K562 (cell line): ENCODE measurements around the gene RESP18. TPM values are rescaled to one million over a fixed set of nuclear protein-coding genes. Genes with fewer than 3 reads are reported as not detected.

Source experiments
- ATF1 ChIP-seq, 2 experiments: fragments of 450-650 bp in 1 of 2; IDR thresholded peaks; 2 replicates each; pipeline ENCODE4 v1.6.1; 2016; ENCODE audit warnings: missing compliant biosample characterization in 1 of 2, missing genetic modification characterization in 1 of 2
- ATF3 ChIP-seq, 2 experiments: fragments of 450-650 bp in 1 of 2; sonication (generic) in 1 of 2; formaldehyde crosslinking in 1 of 2; IDR thresholded peaks in 1 of 2; conservative IDR thresholded peaks in 1 of 2; 2 replicates each; pipeline versions ENCODE4 v1.6.1 to v1.8.1; 2016 to 2023; ENCODE audit warnings: mild to moderate bottlenecking in 2 of 2, moderate library complexity in 2 of 2, inconsistent platforms in 1 of 2, missing genetic modification reagents in 1 of 2
- C11orf30 ChIP-seq: fragments of 450-650 bp; IDR thresholded peaks from 2 replicates; pipeline ENCODE4 v1.6.1; 2016; ENCODE audit warnings: low read depth, mild to moderate bottlenecking
- GTF3C2 ChIP-seq: IDR thresholded peaks from 3 replicates; pipeline ENCODE4 v1.6.1; 2011; ENCODE audit warnings: borderline replicate concordance, mild to moderate bottlenecking, moderate library complexity; ENCODE audit not compliant: insufficient read length; ENCODE audit errors: extremely low read depth
- HBP1 ChIP-seq: fragments of 450-650 bp; formaldehyde crosslinking; IDR thresholded peaks from 2 replicates; pipeline ENCODE4 v1.4.0; 2022; ENCODE audit warnings: missing genetic modification characterization
- ILK ChIP-seq: fragments of 450-650 bp; IDR thresholded peaks from 2 replicates; pipeline ENCODE4 v1.6.1; 2016; ENCODE audit warnings: missing genetic modification characterization, low read depth, mild to moderate bottlenecking, missing compliant biosample characterization, moderate library complexity, borderline replicate concordance
- KLF1 ChIP-seq: fragments of 450-650 bp; IDR thresholded peaks from 2 replicates; pipeline ENCODE4 v1.6.1; 2016; ENCODE audit warnings: missing genetic modification characterization, missing compliant biosample characterization
- L3MBTL2 ChIP-seq: fragments of 450-650 bp; IDR thresholded peaks from 2 replicates; pipeline ENCODE4 v1.6.1; 2016; ENCODE audit warnings: mild to moderate bottlenecking, moderate library complexity
- MAX ChIP-seq: sonication (generic); formaldehyde crosslinking; IDR thresholded peaks from 2 replicates; pipeline ENCODE4 v1.9.0; 2022; ENCODE audit warnings: mild to moderate bottlenecking, missing genetic modification reagents
- MCM2 ChIP-seq: fragments of 450-650 bp; IDR thresholded peaks from 2 replicates; pipeline ENCODE4 v1.6.1; 2017; ENCODE audit warnings: low read depth, mild to moderate bottlenecking
- NBN ChIP-seq: fragments of 450-650 bp; IDR thresholded peaks from 2 replicates; pipeline ENCODE4 v1.6.1; 2016; ENCODE audit warnings: low read depth, mild to moderate bottlenecking
- NFATC3 ChIP-seq: fragments of 450-650 bp; IDR thresholded peaks from 2 replicates; pipeline ENCODE4 v1.6.1; 2017; ENCODE audit warnings: mild to moderate bottlenecking
- NFIX ChIP-seq: fragments of 250-450 bp; sonication (Bioruptor Pico); IDR thresholded peaks from 2 replicates; pipeline ENCODE4 v1.4.0; 2020; ENCODE audit warnings: low read depth, mild to moderate bottlenecking, moderate library complexity
- NFXL1 ChIP-seq: fragments of 450-650 bp; formaldehyde crosslinking; IDR thresholded peaks from 2 replicates; pipeline ENCODE4 v1.4.0; 2021; ENCODE audit warnings: mild to moderate bottlenecking
- PHF20 ChIP-seq: fragments of 450-650 bp; IDR thresholded peaks from 2 replicates; pipeline ENCODE4 v1.6.1; 2018; ENCODE audit not compliant: partially characterized antibody
- PURB ChIP-seq: sonication (generic); formaldehyde crosslinking; IDR thresholded peaks from 2 replicates; pipeline ENCODE4 v1.9.0; 2021; ENCODE audit warnings: low read depth, mild to moderate bottlenecking, missing genetic modification reagents
- TCF15 ChIP-seq: fragments of 250-450 bp; sonication (Bioruptor Pico); IDR thresholded peaks from 2 replicates; pipeline ENCODE4 v1.8.0; 2022; ENCODE audit warnings: moderate library complexity, mild to moderate bottlenecking, inconsistent platforms
- ZBED1 ChIP-seq: IDR thresholded peaks from 2 replicates; pipeline ENCODE4 v1.6.1; 2014
- ZNF592 ChIP-seq: fragments of 450-650 bp; IDR thresholded peaks from 2 replicates; pipeline ENCODE4 v1.6.1; 2017; ENCODE audit warnings: antibody characterized with exemption, mild to moderate bottlenecking
- polyA plus RNA-seq, 8 experiments: library from polyadenylated mRNA; depleted of rRNA in 4 of 8; stranded (reverse) in 5 of 8; unstranded in 3 of 8; fragments of >200 nt; fragmentation: Nextera tagmentation in 2 of 8; fragmentation: Illumina TruSeq in 1 of 8; extraction: Ambion mirVana in 2 of 8; extraction: Trizol in 1 of 8; gene quantifications; 2 replicates each; pipeline versions ENCODE4 v1.2.1 to v1.2.3, GENCODE V29; 2011 to 2014; ENCODE audit warnings: inconsistent platforms in 1 of 8, missing spikeins in 1 of 8
- total RNA-seq, 7 experiments: library from RNA; depleted of rRNA in 6 of 7; stranded (reverse); fragments of >200 nt in 6 of 7; fragmentation: Illumina TruSeq in 2 of 7; extraction: Trizol in 2 of 7; gene quantifications; 2 replicates each; pipeline versions ENCODE4 v1.2.1 to v1.2.3, GENCODE V29; 2011 to 2021; ENCODE audit warnings: low replicate concordance in 1 of 7

The RESP18 gene
- total and polyA plus RNA-seq, 9 of the 15 experiments (the other 6 are each of a cell fraction or from before 2014, with no cell fraction given): not detected

- 0 out of 2 replicates have a peak, but pooled peaks have one; percentile 57 for TF ChIP-seq ZNF592
- no peak for TF ChIP-seq HBP1 (CRISPR knock-in tag)
- 0 out of 2 replicates have a peak, but pooled peaks have one; percentile 29 for TF ChIP-seq MAX
- peak; percentile 19; the same call in 1 of the 2 replicates for TF ChIP-seq L3MBTL2
- TF ChIP-seq NFATC3: no peak
- no peak for TF ChIP-seq KLF1 (tag)
- TF ChIP-seq NFXL1 (CRISPR knock-in tag): no peak
- no peak for TF ChIP-seq PURB (CRISPR knock-in tag)
- no peak for TF ChIP-seq PHF20
- no peak for TF ChIP-seq ATF1 (CRISPR knock-in tag; IDR thresholded peaks at IDR 0.05)
- peak; percentile 57 for TF ChIP-seq ATF1 (tag; IDR thresholded peaks at IDR 0.05)
- no peak for TF ChIP-seq ZBED1
- TF ChIP-seq GTF3C2: no peak
- TF ChIP-seq C11orf30: no peak
- no peak for TF ChIP-seq NBN
- TF ChIP-seq ILK (tag): no peak
- no peak for TF ChIP-seq NFIX (CRISPR knock-in tag)
- TF ChIP-seq ATF3 (IDR thresholded peaks at IDR 0.05): peak; percentile 53; the same call in 1 of the 2 replicates
- TF ChIP-seq ATF3 (CRISPR knock-in tag; conservative IDR thresholded peaks at IDR 0.05): no peak
- no peak for TF ChIP-seq TCF15
- TF ChIP-seq MCM2: no peak
Measured at GRCh38 chr2:219296142-219296541, 36.4 kb downstream of the RESP18 start (continued).
